ENCODE measurements around the gene GRM4. TPM values are rescaled to one million over a fixed set of nuclear protein-coding genes. Genes with fewer than 3 reads are reported as not detected.

GRM4 gene
- total RNA-seq, 6 experiments from 2014 or later: not detected

DNA sequence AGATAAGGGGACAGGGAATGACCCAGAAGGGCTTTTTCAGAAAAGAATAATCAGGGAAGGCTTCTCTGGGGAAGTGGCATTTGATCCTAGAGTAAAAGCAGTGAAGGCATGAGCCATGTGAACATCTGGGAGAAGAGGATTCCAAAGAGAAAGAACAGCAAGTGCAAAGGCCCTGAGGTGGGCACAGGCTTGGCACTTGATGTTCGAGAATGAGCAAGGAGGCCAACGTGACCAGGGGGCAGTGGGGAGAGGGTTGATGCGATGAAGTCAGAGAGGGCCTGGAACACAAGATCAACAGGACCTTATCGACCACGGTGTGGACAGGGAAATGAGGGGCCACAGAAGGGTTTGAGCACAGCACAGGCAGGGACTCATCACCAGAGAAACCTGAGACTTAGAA lies 5.8 kb downstream of the GRM4 start:
- H3K4me3 ChIP-seq: no peak overlapping the region
- peaks cover 0 to 16% (median 2%) of the 10 kb centered on the region in 4 donors for H3K4me1 ChIP-seq
- no peaks in the 10 kb centered on the region for H3K36me3 ChIP-seq
- no peak for ATAC-seq
- no peak for TF ChIP-seq POLR2A (IDR thresholded peaks at IDR 0.05)
- TF ChIP-seq, protein P1, sequence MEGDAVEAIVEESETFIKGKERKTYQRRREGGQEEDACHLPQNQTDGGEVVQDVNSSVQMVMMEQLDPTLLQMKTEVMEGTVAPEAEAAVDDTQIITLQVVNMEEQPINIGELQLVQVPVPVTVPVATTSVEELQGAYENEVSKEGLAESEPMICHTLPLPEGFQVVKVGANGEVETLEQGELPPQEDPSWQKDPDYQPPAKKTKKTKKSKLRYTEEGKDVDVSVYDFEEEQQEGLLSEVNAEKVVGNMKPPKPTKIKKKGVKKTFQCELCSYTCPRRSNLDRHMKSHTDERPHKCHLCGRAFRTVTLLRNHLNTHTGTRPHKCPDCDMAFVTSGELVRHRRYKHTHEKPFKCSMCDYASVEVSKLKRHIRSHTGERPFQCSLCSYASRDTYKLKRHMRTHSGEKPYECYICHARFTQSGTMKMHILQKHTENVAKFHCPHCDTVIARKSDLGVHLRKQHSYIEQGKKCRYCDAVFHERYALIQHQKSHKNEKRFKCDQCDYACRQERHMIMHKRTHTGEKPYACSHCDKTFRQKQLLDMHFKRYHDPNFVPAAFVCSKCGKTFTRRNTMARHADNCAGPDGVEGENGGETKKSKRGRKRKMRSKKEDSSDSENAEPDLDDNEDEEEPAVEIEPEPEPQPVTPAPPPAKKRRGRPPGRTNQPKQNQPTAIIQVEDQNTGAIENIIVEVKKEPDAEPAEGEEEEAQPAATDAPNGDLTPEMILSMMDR (IDR thresholded peaks at IDR 0.05): no peak
- H3K9me3 ChIP-seq: no peaks in the 10 kb centered on the region
- intact Hi-C loops (cut with DNase I): no loop called here
- no peak overlapping the region for H3K27ac ChIP-seq
- WGBS (ENCODE audit: insufficient coverage, low coverage, low lambda C conversion rate, missing lambda C conversion rate): 29% methylated on average over 2 of the region's 5 CpGs
- no peak for DNase-seq
- peaks cover 0 to 28% of the 10 kb centered on the region in 2 donors for H3K27me3 ChIP-seq

DNA sequence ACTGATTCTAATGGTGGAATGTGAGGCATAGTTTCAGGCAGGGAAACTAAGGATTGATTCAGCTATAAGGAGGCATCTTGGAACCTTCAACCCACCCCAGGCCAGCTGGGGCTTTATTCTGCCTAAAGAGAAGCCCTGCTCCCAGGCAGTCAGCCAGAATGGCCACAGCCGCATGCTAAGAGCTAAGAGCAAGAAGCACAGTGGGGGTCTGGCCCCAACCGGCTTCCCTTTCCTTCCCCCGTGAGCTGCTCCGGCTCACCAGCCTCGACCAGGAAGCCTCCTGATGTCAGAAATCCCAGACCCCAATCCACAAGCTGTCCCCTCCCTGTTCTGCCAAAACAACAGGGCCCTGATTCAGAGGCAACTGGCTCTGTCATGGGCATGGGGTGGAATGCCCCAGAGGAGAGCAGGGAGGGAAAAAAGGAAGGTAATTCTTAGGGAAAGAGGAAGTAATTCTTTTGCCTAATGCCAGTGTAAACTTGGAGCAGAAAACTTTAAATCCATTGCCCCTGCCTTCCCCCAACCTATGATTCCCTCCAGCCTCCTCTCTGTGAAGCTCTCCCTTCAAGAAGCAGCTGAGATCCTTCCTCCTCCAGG lies 6.9 kb downstream of the GRM4 start:
- no peaks in the 10 kb centered on the region for H3K36me3 ChIP-seq
- no CpG with 5 or more reads among the region's 5 CpGs for WGBS (ENCODE audit: insufficient coverage, low coverage, low lambda C conversion rate, missing lambda C conversion rate)
- H3K27ac ChIP-seq: no peak overlapping the region
- no peak for TF ChIP-seq POLR2A (IDR thresholded peaks at IDR 0.05)
- TF ChIP-seq, protein P1 (IDR thresholded peaks at IDR 0.05): no peak
- DNase-seq (no peak), ATAC-seq (no peak)
- intact Hi-C loops (cut with DNase I): no loop called here
- peaks cover 0 to 19% of the 10 kb centered on the region in 2 donors for H3K27me3 ChIP-seq
- H3K9me3 ChIP-seq: no peaks in the 10 kb centered on the region
- peaks cover 0 to 5% (median 0%) of the 10 kb centered on the region in 4 donors for H3K4me1 ChIP-seq
- no peak overlapping the region for H3K4me3 ChIP-seq

DNA sequence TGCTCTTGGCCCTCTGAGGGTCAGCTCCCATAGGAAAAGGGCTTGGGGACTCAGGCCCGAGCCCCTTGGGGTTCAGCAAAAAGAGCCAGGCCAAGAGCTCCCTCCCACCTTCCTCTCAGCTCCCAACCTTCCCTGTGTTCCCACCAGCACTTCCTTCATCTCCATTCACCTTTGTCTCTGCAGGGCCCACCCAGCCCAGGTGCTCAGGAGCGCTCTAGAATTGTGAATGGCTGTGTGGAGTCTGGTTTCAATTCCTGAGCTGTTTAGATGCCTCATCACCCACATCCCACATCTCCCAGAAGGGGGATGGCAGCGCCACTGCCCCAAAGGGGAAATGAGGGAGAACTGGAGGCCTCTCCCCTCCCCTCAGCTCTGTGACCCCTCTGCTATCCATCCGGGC lies 7.7 kb downstream of the GRM4 start:
- Histone ChIP-seq H3K27me3 (peaks cover 0 to 11% of the 10 kb centered on the region in 2 donors), H3K4me1 (no peaks in the 10 kb centered on the region), H3K27ac (no peak overlapping the region), H3K9me3 (no peaks in the 10 kb centered on the region), H3K36me3 (no peaks in the 10 kb centered on the region), H3K4me3 (no peak overlapping the region)
- no peak for TF ChIP-seq POLR2A (IDR thresholded peaks at IDR 0.05)
- TF ChIP-seq, protein P1 (IDR thresholded peaks at IDR 0.05): no peak
- WGBS (ENCODE audit: insufficient coverage, low coverage, low lambda C conversion rate, missing lambda C conversion rate): 55% methylated on average over 2 of the region's 4 CpGs
- intact Hi-C loops (cut with DNase I): no loop called here
- DNase-seq (no peak), ATAC-seq (no peak)

DNA sequence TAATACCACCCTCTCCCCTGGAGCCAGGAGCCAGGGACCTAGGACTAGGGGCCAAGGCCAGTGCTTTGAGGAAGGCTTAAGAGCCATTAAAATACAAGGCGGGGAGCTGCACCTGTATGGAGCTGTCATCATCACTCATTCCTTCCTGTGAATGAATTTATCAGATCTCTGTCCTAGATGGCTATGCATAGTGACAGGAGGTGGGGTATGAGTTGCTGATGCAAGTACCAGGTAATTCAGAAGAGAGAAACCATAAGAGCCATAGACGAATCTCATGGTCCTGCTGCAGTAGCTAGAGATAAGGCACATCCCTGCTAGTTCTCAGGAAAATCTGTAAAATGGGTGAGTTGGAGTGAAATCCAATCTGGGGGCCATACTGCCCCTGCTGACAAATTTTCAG lies 10.3 kb downstream of the GRM4 start:
- DNase-seq (no peak), ATAC-seq (no peak)
- H3K9me3 ChIP-seq: no peaks in the 10 kb centered on the region
- TF ChIP-seq POLR2A (IDR thresholded peaks at IDR 0.05): no peak
- TF ChIP-seq, protein P1 (IDR thresholded peaks at IDR 0.05): no peak
- no peak overlapping the region for H3K4me3 ChIP-seq
- H3K36me3 ChIP-seq: no peaks in the 10 kb centered on the region
- intact Hi-C loops (cut with DNase I): no loop called here
- H3K27me3 ChIP-seq: no peaks in the 10 kb centered on the region
- 52% methylated on average over 2 of the region's 2 CpGs for WGBS (ENCODE audit: insufficient coverage, low coverage, low lambda C conversion rate, missing lambda C conversion rate)
- H3K27ac ChIP-seq: no peak overlapping the region
- no peaks in the 10 kb centered on the region for H3K4me1 ChIP-seq

Data from right lobe of liver (tissue), 6 donors.